ENCODE measurements around the gene CHST9. TPM values are rescaled to one million over a fixed set of nuclear protein-coding genes. Genes with fewer than 3 reads are reported as not detected.

CHST9 gene
- total and polyA plus RNA-seq, 10 of the 15 experiments (the other 5 are each of a cell fraction or from before 2014, with no cell fraction given): 0.34 TPM; not detected in 9

DNA sequence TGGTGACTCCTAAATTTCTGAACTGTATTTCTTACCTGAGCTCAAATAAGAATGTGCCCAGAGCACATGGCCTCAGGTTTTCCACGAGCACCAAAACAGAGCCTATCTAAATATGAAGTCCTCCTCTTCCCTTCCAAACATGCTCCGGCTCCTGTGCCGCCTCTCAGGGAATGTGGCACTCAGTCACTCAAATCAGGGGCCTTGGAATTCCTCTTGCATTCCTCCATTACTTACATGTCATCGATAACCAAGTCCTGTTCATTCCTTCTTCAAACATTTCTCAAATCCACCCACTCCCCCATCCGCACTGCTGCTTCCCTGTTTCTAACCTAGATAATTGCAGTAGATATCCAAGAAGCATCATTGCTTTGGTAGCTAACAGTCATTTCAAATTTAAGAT lies 151.4 kb downstream of the CHST9 start:
- CTCF ChIA-PET: interaction anchor here (1.1 to 2.0 kb wide), 2 partner anchors 9 to 12 kb away, joined by 4 to 6 read pairs; no protein-coding TSS in a partner anchor
- no peak overlapping the region for H2AFZ ChIP-seq (ENCODE audit: control insufficient read depth, low read depth, low read length)
- no peak overlapping the region for H3K4me2 ChIP-seq (ENCODE audit: control insufficient read depth, insufficient read depth)
- RAD21 ChIA-PET (ENCODE audit: unreplicated experiment): no interaction called here
- no peak overlapping the region for H3K4me3 ChIP-seq
- no peaks in the 10 kb centered on the region for H3K4me1 ChIP-seq (ENCODE audit: control insufficient read depth, insufficient read depth, low read length)
- ATAC-seq (no peak), FAIRE-seq (no peak), DNase-seq (ENCODE audit: low read depth, low spot score) (no peak)
- in situ Hi-C loops (cut with MboI) (no loop called here), intact Hi-C loops (cut with micrococcal nuclease; ENCODE audit: unreplicated experiment) (no loop called here)
- SMC1A ChIA-PET (ENCODE audit: uncharacterized antibody, unreplicated experiment): no interaction called here
- no TSS peak for BruUV-seq (replicated peaks)
- no peak overlapping the region for H3K9ac ChIP-seq (ENCODE audit: control insufficient read depth, insufficient read depth, low read length)
- no peak overlapping the region for H3K27ac ChIP-seq (ENCODE audit: control insufficient read depth, insufficient read depth)
- no peaks in the 10 kb centered on the region for H3K36me3 ChIP-seq (ENCODE audit: control insufficient read depth in 2 of 2, insufficient read depth in 2 of 2, low read length in 1 of 2)
- POLR2A ChIA-PET: no interaction called here
- H3K9me3 ChIP-seq (replicated peaks; ENCODE audit: control insufficient read depth, insufficient read depth, low read length): no peaks in the 10 kb centered on the region
- no peaks in the 10 kb centered on the region for H4K20me1 ChIP-seq (ENCODE audit: control insufficient read depth, insufficient read depth)
- no peaks in the 10 kb centered on the region; a peak in 1 of 4 replicates for H3K27me3 ChIP-seq (replicated peaks in 1 of 2; ENCODE audit: control insufficient read depth in 2 of 2, insufficient read depth in 2 of 2, low read length in 1 of 2)
- H3K79me2 ChIP-seq (ENCODE audit: control insufficient read depth, insufficient read depth, low read length): no peaks in the 10 kb centered on the region
- WGBS (ENCODE audit: insufficient coverage, insufficient replicate concordance, low lambda C conversion rate, missing lambda C conversion rate): 21% methylated on average over 5 of the region's 5 CpGs
- TF ChIP-seq NFYB (IDR thresholded peaks at IDR 0.05; ENCODE audit: insufficient read depth, low read depth, low read length) (no peak), POLR2A (IDR thresholded peaks at IDR 0.05; ENCODE audit: low read depth, low read length) (no peak), ZNF24 (IDR thresholded peaks at IDR 0.05) (no peak), RB1 (IDR thresholded peaks at IDR 0.05; ENCODE audit: borderline replicate concordance) (no peak), CBFB (IDR thresholded peaks at IDR 0.05; ENCODE audit: low read depth) (no peak), PAX8 (IDR thresholded peaks at IDR 0.05) (no peak), BRCA1 (IDR thresholded peaks at IDR 0.05; ENCODE audit: low read depth, low read length) (no peak), PRDM15 (CRISPR knock-in tag; IDR thresholded peaks at IDR 0.05) (no peak), TBL1XR1 (IDR thresholded peaks at IDR 0.05; ENCODE audit: low read depth, low read length) (no peak), RBBP5 (conservative IDR thresholded peaks at IDR 0.05) (no peak), ETV6 (conservative IDR thresholded peaks at IDR 0.05 in 1 of 2, IDR thresholded peaks at IDR 0.05 in 1 of 2; ENCODE audit: borderline replicate concordance in 1 of 2, low read depth in 1 of 2) (no peak)
- TF ChIP-seq, protein P1, sequence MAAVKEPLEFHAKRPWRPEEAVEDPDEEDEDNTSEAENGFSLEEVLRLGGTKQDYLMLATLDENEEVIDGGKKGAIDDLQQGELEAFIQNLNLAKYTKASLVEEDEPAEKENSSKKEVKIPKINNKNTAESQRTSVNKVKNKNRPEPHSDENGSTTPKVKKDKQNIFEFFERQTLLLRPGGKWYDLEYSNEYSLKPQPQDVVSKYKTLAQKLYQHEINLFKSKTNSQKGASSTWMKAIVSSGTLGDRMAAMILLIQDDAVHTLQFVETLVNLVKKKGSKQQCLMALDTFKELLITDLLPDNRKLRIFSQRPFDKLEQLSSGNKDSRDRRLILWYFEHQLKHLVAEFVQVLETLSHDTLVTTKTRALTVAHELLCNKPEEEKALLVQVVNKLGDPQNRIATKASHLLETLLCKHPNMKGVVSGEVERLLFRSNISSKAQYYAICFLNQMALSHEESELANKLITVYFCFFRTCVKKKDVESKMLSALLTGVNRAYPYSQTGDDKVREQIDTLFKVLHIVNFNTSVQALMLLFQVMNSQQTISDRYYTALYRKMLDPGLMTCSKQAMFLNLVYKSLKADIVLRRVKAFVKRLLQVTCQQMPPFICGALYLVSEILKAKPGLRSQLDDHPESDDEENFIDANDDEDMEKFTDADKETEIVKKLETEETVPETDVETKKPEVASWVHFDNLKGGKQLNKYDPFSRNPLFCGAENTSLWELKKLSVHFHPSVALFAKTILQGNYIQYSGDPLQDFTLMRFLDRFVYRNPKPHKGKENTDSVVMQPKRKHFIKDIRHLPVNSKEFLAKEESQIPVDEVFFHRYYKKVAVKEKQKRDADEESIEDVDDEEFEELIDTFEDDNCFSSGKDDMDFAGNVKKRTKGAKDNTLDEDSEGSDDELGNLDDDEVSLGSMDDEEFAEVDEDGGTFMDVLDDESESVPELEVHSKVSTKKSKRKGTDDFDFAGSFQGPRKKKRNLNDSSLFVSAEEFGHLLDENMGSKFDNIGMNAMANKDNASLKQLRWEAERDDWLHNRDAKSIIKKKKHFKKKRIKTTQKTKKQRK (IDR thresholded peaks at IDR 0.05; ENCODE audit: low read depth, low read length): no peak
- TF ChIP-seq, protein P2, sequence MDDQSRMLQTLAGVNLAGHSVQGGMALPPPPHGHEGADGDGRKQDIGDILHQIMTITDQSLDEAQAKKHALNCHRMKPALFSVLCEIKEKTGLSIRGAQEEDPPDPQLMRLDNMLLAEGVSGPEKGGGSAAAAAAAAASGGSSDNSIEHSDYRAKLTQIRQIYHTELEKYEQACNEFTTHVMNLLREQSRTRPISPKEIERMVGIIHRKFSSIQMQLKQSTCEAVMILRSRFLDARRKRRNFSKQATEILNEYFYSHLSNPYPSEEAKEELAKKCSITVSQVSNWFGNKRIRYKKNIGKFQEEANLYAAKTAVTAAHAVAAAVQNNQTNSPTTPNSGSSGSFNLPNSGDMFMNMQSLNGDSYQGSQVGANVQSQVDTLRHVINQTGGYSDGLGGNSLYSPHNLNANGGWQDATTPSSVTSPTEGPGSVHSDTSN (IDR thresholded peaks at IDR 0.05; ENCODE audit: insufficient replicate concordance, low read depth, low read length): no peak
- TF ChIP-seq, protein P3, sequence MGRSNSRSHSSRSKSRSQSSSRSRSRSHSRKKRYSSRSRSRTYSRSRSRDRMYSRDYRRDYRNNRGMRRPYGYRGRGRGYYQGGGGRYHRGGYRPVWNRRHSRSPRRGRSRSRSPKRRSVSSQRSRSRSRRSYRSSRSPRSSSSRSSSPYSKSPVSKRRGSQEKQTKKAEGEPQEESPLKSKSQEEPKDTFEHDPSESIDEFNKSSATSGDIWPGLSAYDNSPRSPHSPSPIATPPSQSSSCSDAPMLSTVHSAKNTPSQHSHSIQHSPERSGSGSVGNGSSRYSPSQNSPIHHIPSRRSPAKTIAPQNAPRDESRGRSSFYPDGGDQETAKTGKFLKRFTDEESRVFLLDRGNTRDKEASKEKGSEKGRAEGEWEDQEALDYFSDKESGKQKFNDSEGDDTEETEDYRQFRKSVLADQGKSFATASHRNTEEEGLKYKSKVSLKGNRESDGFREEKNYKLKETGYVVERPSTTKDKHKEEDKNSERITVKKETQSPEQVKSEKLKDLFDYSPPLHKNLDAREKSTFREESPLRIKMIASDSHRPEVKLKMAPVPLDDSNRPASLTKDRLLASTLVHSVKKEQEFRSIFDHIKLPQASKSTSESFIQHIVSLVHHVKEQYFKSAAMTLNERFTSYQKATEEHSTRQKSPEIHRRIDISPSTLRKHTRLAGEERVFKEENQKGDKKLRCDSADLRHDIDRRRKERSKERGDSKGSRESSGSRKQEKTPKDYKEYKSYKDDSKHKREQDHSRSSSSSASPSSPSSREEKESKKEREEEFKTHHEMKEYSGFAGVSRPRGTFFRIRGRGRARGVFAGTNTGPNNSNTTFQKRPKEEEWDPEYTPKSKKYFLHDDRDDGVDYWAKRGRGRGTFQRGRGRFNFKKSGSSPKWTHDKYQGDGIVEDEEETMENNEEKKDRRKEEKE (IDR thresholded peaks at IDR 0.05): no peak

Measured in GM12878 (cell line).